CD4-positive, alpha-beta T cell treated with Interleukin-15 for 1 hour (primary cell): ENCODE measurements around the gene CIDEA.

Source experiments
- DNase-seq: peaks from one replicate; pipeline ENCODE4 v3.0.0-alpha.2; 2020

The CIDEA gene

GRCh38 chr18:12276736-12277554, 22.8 kb downstream of the CIDEA start:
- no peak for DNase-seq

- DNase-seq, result no peak
These were observed 24.1 kb downstream of the CIDEA start for GRCh38 chr18:12278215-12278671.

- DNase-seq, result no peak
These were observed 24.9 kb downstream of the CIDEA start for GRCh38 chr18:12278741-12279682.

- no peak for DNase-seq
These were observed 25.8 kb downstream of the CIDEA start for GRCh38 chr18:12279781-12280531.

GRCh38 chr18:12281861-12282260, 27.7 kb downstream of the CIDEA start:
- DNase-seq, result no peak

GRCh38 chr18:12282442-12283039, 28.4 kb downstream of the CIDEA start:
- no peak for DNase-seq

- DNase-seq, result no peak
These were observed 29.1 kb downstream of the CIDEA start for GRCh38 chr18:12283256-12283655.

- DNase-seq, result no peak
These were observed 29.5 kb downstream of the CIDEA start for GRCh38 chr18:12283666-12284065.

GRCh38 chr18:12287131-12287681, 33.0 kb downstream of the CIDEA start:
- no peak for DNase-seq

GRCh38 chr18:12287684-12288402, 33.7 kb downstream of the CIDEA start:
- DNase-seq, result no peak

GRCh38 chr18:12288403-12288755, 34.2 kb downstream of the CIDEA start:
- DNase-seq, result no peak

GRCh38 chr18:12290086-12290485, 35.9 kb downstream of the CIDEA start:
- DNase-seq, result no peak

GRCh38 chr18:12291161-12291560, 37.0 kb downstream of the CIDEA start:
- DNase-seq, result no peak

GRCh38 chr18:12291690-12292089, 37.5 kb downstream of the CIDEA start:
- no peak for DNase-seq

GRCh38 chr18:12293831-12294230, 39.7 kb downstream of the CIDEA start:
- no peak for DNase-seq

GRCh38 chr18:12295389-12296086, 41.4 kb downstream of the CIDEA start:
- DNase-seq, result no peak

- DNase-seq, result no peak
These were observed 41.9 kb downstream of the CIDEA start for GRCh38 chr18:12296087-12296403.

- DNase-seq, result no peak
These were observed 42.3 kb downstream of the CIDEA start for GRCh38 chr18:12296457-12296856.

GRCh38 chr18:12299862-12300261, 45.7 kb downstream of the CIDEA start:
- no peak for DNase-seq

- no peak for DNase-seq
These were observed 47.3 kb downstream of the CIDEA start for GRCh38 chr18:12301263-12302005.
